ENCODE measurements around the gene OR14C36.

Gene OR14C36

GRCh38 chr1:248343451-248343850 lies 5.1 kb upstream of the OR14C36 start:
- H3K4me3 ChIP-seq (ENCODE audit: low read depth, low read length), result no peak overlapping the region
- TF ChIP-seq CTCF (IDR thresholded peaks at IDR 0.05; ENCODE audit: low read depth, low read length), result no peak
- in situ Hi-C loops (cut with HindIII; ENCODE audit: low sequenced_read_pairs), result no loop called here
- no peak for DNase-seq (ENCODE audit: low read depth, low spot score)

GRCh38 chr1:248359415-248359814 lies 10.8 kb downstream of the OR14C36 start:
- no peak overlapping the region for H3K4me3 ChIP-seq (ENCODE audit: low read depth, low read length)
- no peak for TF ChIP-seq CTCF (IDR thresholded peaks at IDR 0.05; ENCODE audit: low read depth, low read length)
- in situ Hi-C loops (cut with HindIII; ENCODE audit: low sequenced_read_pairs), result no loop called here
- no peak for DNase-seq (ENCODE audit: low read depth, low spot score)

DNA sequence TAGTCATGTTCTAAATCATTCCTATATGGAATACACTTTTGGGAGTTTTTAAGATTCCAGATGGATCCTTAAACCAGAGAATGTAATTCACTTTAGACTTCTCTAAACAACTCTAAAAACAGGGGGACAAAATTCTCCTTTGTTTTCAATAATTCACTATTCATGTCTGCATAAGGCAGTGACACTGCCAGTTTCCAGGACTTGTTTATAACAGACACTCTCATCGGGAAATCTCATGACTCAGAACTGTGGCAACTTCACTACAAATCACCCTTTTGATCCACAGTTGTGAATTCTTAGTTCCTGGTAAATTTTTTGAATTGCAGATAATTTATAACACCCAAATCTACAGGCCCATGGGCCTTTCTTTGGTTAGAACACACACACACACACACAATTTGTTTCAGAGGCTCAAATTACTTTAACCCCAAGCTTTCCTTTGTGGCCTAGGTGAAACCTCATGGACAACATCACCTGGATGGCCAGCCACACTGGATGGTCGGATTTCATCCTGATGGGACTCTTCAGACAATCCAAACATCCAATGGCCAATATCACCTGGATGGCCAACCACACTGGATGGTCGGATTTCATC lies 12.6 kb downstream of the OR14C36 start, which contains the start of gene OR2T4:
Gene OR2T4 (plus strand): TSS at position 545 of the 595 bp plus-strand sequence. CDS start 0 bp downstream, at position 545.
- TF ChIP-seq CTCF (IDR thresholded peaks at IDR 0.05; ENCODE audit: low read depth, low read length), result no peak
- no peak within 1 kb of the TSS for H3K4me3 ChIP-seq (ENCODE audit: low read depth, low read length)
- DNase-seq (ENCODE audit: low read depth, low spot score), result no peak
- in situ Hi-C loops (cut with HindIII; ENCODE audit: low sequenced_read_pairs), result no loop called here

GRCh38 chr1:248366609-248367008 lies 18.0 kb downstream of the OR14C36 start:
- DNase-seq (ENCODE audit: low read depth, low spot score), result no peak
- H3K4me3 ChIP-seq (ENCODE audit: low read depth, low read length), result no peak overlapping the region
- in situ Hi-C loops (cut with HindIII; ENCODE audit: low sequenced_read_pairs), result no loop called here
- TF ChIP-seq CTCF (IDR thresholded peaks at IDR 0.05; ENCODE audit: low read depth, low read length), result no peak

- no peak overlapping the region for H3K4me3 ChIP-seq (ENCODE audit: low read depth, low read length)
- DNase-seq (ENCODE audit: low read depth, low spot score), result no peak
- TF ChIP-seq CTCF (IDR thresholded peaks at IDR 0.05; ENCODE audit: low read depth, low read length), result no peak
- in situ Hi-C loops (cut with HindIII; ENCODE audit: low sequenced_read_pairs), result no loop called here
These were observed 23.8 kb downstream of the OR14C36 start for GRCh38 chr1:248372394-248372793.

GRCh38 chr1:248373761-248374160 lies 25.2 kb downstream of the OR14C36 start:
- in situ Hi-C loops (cut with HindIII; ENCODE audit: low sequenced_read_pairs), result no loop called here
- DNase-seq (ENCODE audit: low read depth, low spot score), result no peak
- TF ChIP-seq CTCF (IDR thresholded peaks at IDR 0.05; ENCODE audit: low read depth, low read length), result no peak
- no peak overlapping the region for H3K4me3 ChIP-seq (ENCODE audit: low read depth, low read length)
